ENCODE data around the gene LTO1.
"Not testable (repeated sequence)": the region's sequence is repeated elsewhere in the genome, so short reads cannot be mapped to it uniquely, and the experiment has no call there.

The LTO1 gene

GRCh38 chr11:69630017-69630416 is 45.1 kb downstream of the LTO1 start:
- no peak for DNase-seq

GRCh38 chr11:69627551-69627950 is 47.6 kb downstream of the LTO1 start:
- DNase-seq = no peak

GRCh38 chr11:69625476-69625875 is 49.7 kb downstream of the LTO1 start:
- no peak for DNase-seq

- DNase-seq = no peak
Measured at GRCh38 chr11:69624293-69624692, 50.9 kb downstream of the LTO1 start.

GRCh38 chr11:69622097-69622681 is 53.0 kb downstream of the LTO1 start:
- DNase-seq = not testable (repeated sequence)

- no peak for DNase-seq
Measured at GRCh38 chr11:69620683-69621290, 54.4 kb downstream of the LTO1 start.

GRCh38 chr11:69618237-69618636 is 56.9 kb downstream of the LTO1 start:
- DNase-seq = no peak

- DNase-seq = no peak
Measured at GRCh38 chr11:69617682-69618081, 57.5 kb downstream of the LTO1 start.

- DNase-seq = no peak
Measured at GRCh38 chr11:69617220-69617619, 57.9 kb downstream of the LTO1 start.
